ENCODE measurements around the gene CTSE. TPM values are rescaled to one million over a fixed set of nuclear protein-coding genes. Genes with fewer than 3 reads are reported as not detected.
"Not testable (repeated sequence)": the region's sequence is repeated elsewhere in the genome, so short reads cannot be mapped to it uniquely, and the experiment has no call there.

The CTSE gene
- total RNA-seq, 1 donor from 2014 or later = not detected

- H3K9me3 Mint-ChIP-seq (ENCODE audit: unreplicated experiment) = peaks cover 10% of the 10 kb centered on the region
- peaks cover 11% of the 10 kb centered on the region for H3K36me3 Mint-ChIP-seq (ENCODE audit: unreplicated experiment)
- no peak overlapping the region for H3K27ac Mint-ChIP-seq (ENCODE audit: unreplicated experiment)
- H3K4me3 Mint-ChIP-seq (ENCODE audit: unreplicated experiment) = no peak overlapping the region
- TF ChIP-seq CTCF (IDR thresholded peaks at IDR 0.05; ENCODE audit: partially characterized antibody, unreplicated experiment) = no peak
- DNase-seq = no peak
- H3K27me3 Mint-ChIP-seq (ENCODE audit: unreplicated experiment) = peaks cover 2% of the 10 kb centered on the region
- H3K4me1 Mint-ChIP-seq (ENCODE audit: low read depth, unreplicated experiment) = peaks cover 2% of the 10 kb centered on the region
Measured at GRCh38 chr1:206002160-206002559, 21.5 kb downstream of the CTSE start.

- Mint-ChIP-seq H3K27me3 (ENCODE audit: unreplicated experiment) (peaks cover 2% of the 10 kb centered on the region), H3K4me3 (ENCODE audit: unreplicated experiment) (no peak overlapping the region), H3K36me3 (ENCODE audit: unreplicated experiment) (peaks cover 11% of the 10 kb centered on the region), H3K27ac (ENCODE audit: unreplicated experiment) (no peak overlapping the region), H3K9me3 (ENCODE audit: unreplicated experiment) (peaks cover 10% of the 10 kb centered on the region), H3K4me1 (ENCODE audit: low read depth, unreplicated experiment) (peaks cover 2% of the 10 kb centered on the region)
- TF ChIP-seq CTCF (IDR thresholded peaks at IDR 0.05; ENCODE audit: partially characterized antibody, unreplicated experiment) = no peak
- no peak for DNase-seq
Measured at GRCh38 chr1:206001476-206001888, 22.2 kb downstream of the CTSE start.

- peaks cover 2% of the 10 kb centered on the region for H3K4me1 Mint-ChIP-seq (ENCODE audit: low read depth, unreplicated experiment)
- H3K9me3 Mint-ChIP-seq (ENCODE audit: unreplicated experiment) = peaks cover 10% of the 10 kb centered on the region
- DNase-seq = no peak
- peaks cover 11% of the 10 kb centered on the region for H3K36me3 Mint-ChIP-seq (ENCODE audit: unreplicated experiment)
- no peak for TF ChIP-seq CTCF (IDR thresholded peaks at IDR 0.05; ENCODE audit: partially characterized antibody, unreplicated experiment)
- H3K4me3 Mint-ChIP-seq (ENCODE audit: unreplicated experiment) = no peak overlapping the region
- no peak overlapping the region for H3K27ac Mint-ChIP-seq (ENCODE audit: unreplicated experiment)
- peaks cover 2% of the 10 kb centered on the region for H3K27me3 Mint-ChIP-seq (ENCODE audit: unreplicated experiment)
Measured at GRCh38 chr1:206000641-206001339, 22.9 kb downstream of the CTSE start.

GRCh38 chr1:205998457-205999241 is 25.0 kb downstream of the CTSE start:
- no peak for TF ChIP-seq CTCF (IDR thresholded peaks at IDR 0.05; ENCODE audit: partially characterized antibody, unreplicated experiment)
- Mint-ChIP-seq H3K4me1 (ENCODE audit: low read depth, unreplicated experiment) (no peaks in the 10 kb centered on the region), H3K4me3 (ENCODE audit: unreplicated experiment) (no peak overlapping the region), H3K27me3 (ENCODE audit: unreplicated experiment) (no peaks in the 10 kb centered on the region), H3K27ac (ENCODE audit: unreplicated experiment) (no peak overlapping the region), H3K36me3 (ENCODE audit: unreplicated experiment) (peaks cover 4% of the 10 kb centered on the region), H3K9me3 (ENCODE audit: unreplicated experiment) (peaks cover 4% of the 10 kb centered on the region)
- no peak for DNase-seq

GRCh38 chr1:205996641-205997040 is 27.1 kb downstream of the CTSE start:
- DNase-seq; H3K36me3 Mint-ChIP-seq (ENCODE audit: unreplicated experiment); H3K4me1 Mint-ChIP-seq (ENCODE audit: low read depth, unreplicated experiment); H3K27me3 Mint-ChIP-seq (ENCODE audit: unreplicated experiment); H3K9me3 Mint-ChIP-seq (ENCODE audit: unreplicated experiment); H3K4me3 Mint-ChIP-seq (ENCODE audit: unreplicated experiment); H3K27ac Mint-ChIP-seq (ENCODE audit: unreplicated experiment): not testable (repeated sequence)
